Keratinocyte (primary cell): Measurements from ENCODE around the gene MAPK7.

Source experiments
- CTCF ChIP-seq, 3 experiments: IDR thresholded peaks in 1 of 3; conservative IDR thresholded peaks in 1 of 3; optimal IDR thresholded peaks in 1 of 3; 2 replicates in 2 of 3; 3 replicates in 1 of 3; pipeline versions ENCODE3 to v1.5.1; 2011; ENCODE audit warnings: low read length in 3 of 3, mild to moderate bottlenecking in 3 of 3, moderate library complexity in 2 of 3, control low read depth in 1 of 3, inconsistent platforms in 1 of 3; ENCODE audit not compliant: insufficient read depth in 2 of 3; ENCODE audit errors: extremely low read depth in 1 of 3
- EZH2 ChIP-seq: IDR thresholded peaks from one replicate; pipeline ENCODE4 v1.6.1; 2012; ENCODE audit warnings: inconsistent platforms, mild to moderate bottlenecking, low read length, moderate library complexity

DNA sequence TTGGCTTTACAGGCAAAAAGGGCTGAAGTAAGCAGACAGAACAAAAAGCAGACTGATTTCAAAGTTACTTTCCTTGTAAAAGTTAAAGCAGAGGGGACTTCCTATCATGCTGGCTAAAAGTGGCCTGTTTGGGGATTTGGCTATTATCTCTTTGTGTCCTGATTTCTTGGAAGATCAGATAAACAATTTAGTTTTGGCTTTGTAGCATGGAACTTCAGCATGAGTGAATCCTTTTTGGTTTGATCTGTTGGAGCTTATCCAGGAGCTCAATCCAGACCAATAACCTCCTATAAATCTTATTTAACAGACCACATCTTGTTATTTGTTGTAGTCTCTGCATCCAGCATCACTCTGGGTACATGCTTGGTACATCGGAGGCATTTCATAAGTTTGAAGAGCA is 23.9 kb downstream of the MAPK7 start:
- TF ChIP-seq CTCF (optimal IDR thresholded peaks at IDR 0.05 in 1 of 3, IDR thresholded peaks at IDR 0.05 in 1 of 3, conservative IDR thresholded peaks at IDR 0.05 in 1 of 3; ENCODE audit: extremely low read depth in 1 of 3, insufficient read depth in 2 of 3, low read length in 3 of 3) (no peak), EZH2 (no peak)
